Activated CD4-positive, alpha-beta T cell treated with anti-CD3 and anti-CD28 coated beads for 36 hours (primary cell): Measurements from ENCODE around the gene CS. TPM values are rescaled to one million over a fixed set of nuclear protein-coding genes. Genes with fewer than 3 reads are reported as not detected.
A peak's percentile ranks its signal among the peaks of the same experiment; 100 is the strongest.
"Not testable (repeated sequence)": the region's sequence is repeated elsewhere in the genome, so short reads cannot be mapped to it uniquely, and the experiment has no call there.

Experiments used
- ATAC-seq: fragments of 200-7000 bp; cut with Tn5 transposase; one replicate; pipeline ENCODE4 v1.10.0; 2021; ENCODE audit warnings: mild to moderate bottlenecking, moderate library complexity
- CTCF ChIA-PET: fragments of 350-600 bp; sonication (Branson Sonifier 250); formaldehyde crosslinking; loops from one replicate; lab custom pipeline; 2021; ENCODE audit warnings: antibody characterized with exemption; lab: Charles Lee
- POLR2A ChIA-PET: fragments of 350-600 bp; sonication (Branson Sonifier 250); formaldehyde crosslinking; loops from one replicate; lab custom pipeline; 2021; ENCODE audit warnings: antibody characterized with exemption, inconsistent platforms; lab: Charles Lee
- DNase-seq: peaks from one replicate; pipeline ENCODE4 v3.0.0-alpha.2; 2020
- H3K27ac Mint-ChIP-seq: one replicate; pipeline ENCODE4 v1.8.0; 2021; ENCODE audit warnings: mixed read lengths
- H3K27me3 Mint-ChIP-seq: one replicate; pipeline ENCODE4 v1.8.0; 2021; ENCODE audit warnings: mixed read lengths
- H3K36me3 Mint-ChIP-seq: one replicate; pipeline ENCODE4 v1.8.0; 2021; ENCODE audit warnings: low read depth, mixed read lengths
- H3K4me1 Mint-ChIP-seq: one replicate; pipeline ENCODE4 v1.8.0; 2021; ENCODE audit warnings: mixed read lengths
- H3K4me3 Mint-ChIP-seq: one replicate; pipeline ENCODE4 v1.8.0; 2021; ENCODE audit warnings: mild to moderate bottlenecking, moderate library complexity, mixed read lengths
- H3K9me3 Mint-ChIP-seq: one replicate; pipeline ENCODE4 v1.8.0; 2021; ENCODE audit warnings: low read depth, mixed read lengths
- intact Hi-C, 2 experiments: fragments of 100-400 bp; cut with DNase I in 1 of 2; cut with micrococcal nuclease in 1 of 2; formaldehyde crosslinking; loops; one replicate each; pipeline versions ENCODE4 v1.14.2 to v1.15.1; 2022 to 2024; cut with DNase I, micrococcal nuclease
- total RNA-seq, 2 experiments: library from RNA; stranded (reverse); gene quantifications; one replicate each; pipeline ENCODE4 v1.2.3, GENCODE V29; 2021

CS gene
- total RNA-seq = 100 to 1,000 TPM; 197 to 293 TPM

GRCh38 chr12:56299853-56300643 lies at the start of gene CS:
CS (minus strand) TSS chr12:56300330; CDS start chr12:56300201, 129 bp downstream.
- peak within 1 kb of the TSS; percentile 91 for H3K27ac Mint-ChIP-seq
- no peaks in the 10 kb centered on the region for H3K27me3 Mint-ChIP-seq
- DNase-seq = peak; percentile 99
- H3K4me1 Mint-ChIP-seq = peaks cover 49% of the 10 kb centered on the region
- POLR2A ChIA-PET = interaction anchor here (0.6 to 1.5 kb wide), 6 partner anchors 11 to 566 kb away, joined by 3 to 7 read pairs (median 3); partner anchors contain the start of gene IL23A
- H3K36me3 Mint-ChIP-seq = peaks cover 28% of the 10 kb centered on the region
- peak within 1 kb of the TSS; percentile 96 for H3K4me3 Mint-ChIP-seq
- CTCF ChIA-PET = interaction anchor here (0.5 to 1.2 kb wide), 5 partner anchors 8 to 157 kb away, joined by 3 to 4 read pairs (median 3); no protein-coding TSS in a partner anchor
- no peaks in the 10 kb centered on the region for H3K9me3 Mint-ChIP-seq
- ATAC-seq = peak; percentile 98
- intact Hi-C loops = loop anchor here (1.0 to 2.0 kb wide), 16 partner anchors 16 to 181 kb away; partner anchors contain the start of genes ANKRD52 (in 1 of the 2), ESYT1 (in 1 of the 2), IL23A (in 1 of the 2) and MYL6 (in 1 of the 2)

GRCh38 chr12:56348776-56349175 lies 48.6 kb upstream of the CS start:
- Mint-ChIP-seq H3K27me3 (no peaks in the 10 kb centered on the region), H3K9me3 (no peaks in the 10 kb centered on the region), H3K36me3 (peaks cover 46% of the 10 kb centered on the region), H3K4me1 (peaks cover 3% of the 10 kb centered on the region), H3K27ac (peak overlapping the region; percentile 14), H3K4me3 (no peak overlapping the region)
- ChIA-PET POLR2A (no interaction called here), CTCF (interaction anchor here (0.6 to 0.9 kb wide), 2 partner anchors 11 to 100 kb away, joined by 3 to 4 read pairs; no protein-coding TSS in a partner anchor)
- ATAC-seq (no peak), DNase-seq (no peak)
- intact Hi-C loops = no loop called here

GRCh38 chr12:56347255-56347654 lies 47.1 kb upstream of the CS start:
- H3K4me1 Mint-ChIP-seq, ATAC-seq, H3K27ac Mint-ChIP-seq, H3K4me3 Mint-ChIP-seq, DNase-seq, H3K27me3 Mint-ChIP-seq, H3K9me3 Mint-ChIP-seq, intact Hi-C loops: not testable (repeated sequence)
- H3K36me3 Mint-ChIP-seq = peaks cover 58% of the 10 kb centered on the region
- ChIA-PET POLR2A (interaction anchor here (0.6 to 0.7 kb wide), 3 partner anchors 13 to 63 kb away, joined by 5 to 12 read pairs (median 9); no protein-coding TSS in a partner anchor), CTCF (interaction anchor here (0.6 to 2.3 kb wide), 3 partner anchors 9 to 12 kb away, joined by 3 to 12 read pairs (median 6); partner anchors contain the start of genes IL23A and STAT2)

GRCh38 chr12:56346675-56347074 lies 46.5 kb upstream of the CS start:
- DNase-seq (peak; percentile 56), ATAC-seq (peak; percentile 35)
- POLR2A ChIA-PET = interaction anchor here (0.6 to 0.7 kb wide), 3 partner anchors 31 to 64 kb away, joined by 4 to 12 read pairs (median 5); partner anchors contain the start of gene CNPY2
- Mint-ChIP-seq H3K9me3 (no peaks in the 10 kb centered on the region), H3K4me1 (peaks cover 3% of the 10 kb centered on the region), H3K27me3 (no peaks in the 10 kb centered on the region), H3K36me3 (peaks cover 62% of the 10 kb centered on the region), H3K27ac (no peak overlapping the region), H3K4me3 (no peak overlapping the region)
- CTCF ChIA-PET = interaction anchor here (0.6 to 2.3 kb wide), 4 partner anchors 8 to 117 kb away, joined by 3 to 12 read pairs (median 6); partner anchors contain the start of genes IL23A and STAT2
- intact Hi-C loops = no loop called here

- DNase-seq, H3K4me3 Mint-ChIP-seq, H3K27me3 Mint-ChIP-seq, H3K9me3 Mint-ChIP-seq, H3K27ac Mint-ChIP-seq, intact Hi-C loops, ATAC-seq: not testable (repeated sequence)
- peaks cover 44% of the 10 kb centered on the region for H3K36me3 Mint-ChIP-seq
- POLR2A ChIA-PET = interaction anchor here (0.6 to 1.4 kb wide), 3 partner anchors 12 to 54 kb away, joined by 3 to 5 read pairs (median 4); partner anchors contain the start of gene CNPY2
- CTCF ChIA-PET = interaction anchor here (0.5 to 2.3 kb wide), 3 partner anchors 18 to 571 kb away, joined by 3 to 15 read pairs (median 3); partner anchors contain the start of gene STAT2
- peaks cover 38% of the 10 kb centered on the region for H3K4me1 Mint-ChIP-seq
Observed at GRCh38 chr12:56342290-56342689, 42.2 kb upstream of the CS start.

- H3K4me3 Mint-ChIP-seq = no peak overlapping the region
- CTCF ChIA-PET = interaction anchor here (0.9 to 2.3 kb wide), 2 partner anchors 19 to 115 kb away, joined by 3 to 15 read pairs; partner anchors contain the start of gene STAT2
- no peak for ATAC-seq
- H3K9me3 Mint-ChIP-seq = no peaks in the 10 kb centered on the region
- POLR2A ChIA-PET = interaction anchor here (0.9 to 1.4 kb wide), 2 partner anchors 25 to 41 kb away, joined by 3 to 4 read pairs; partner anchors contain the start of gene CNPY2
- peaks cover 41% of the 10 kb centered on the region for H3K4me1 Mint-ChIP-seq
- H3K27ac Mint-ChIP-seq = peak overlapping the region; percentile 15
- no peaks in the 10 kb centered on the region for H3K27me3 Mint-ChIP-seq
- intact Hi-C loops = no loop called here
- DNase-seq = no peak
- peaks cover 40% of the 10 kb centered on the region for H3K36me3 Mint-ChIP-seq
Observed at GRCh38 chr12:56341616-56342015, 41.5 kb upstream of the CS start.

GRCh38 chr12:56339158-56339422 lies 39.0 kb upstream of the CS start:
- CTCF ChIA-PET = interaction anchor here (0.7 to 1.5 kb wide), 7 partner anchors 8 to 131 kb away, joined by 3 to 6 read pairs (median 3); partner anchors contain the start of gene STAT2
- intact Hi-C loops = loop anchor here (2.0 to 10.0 kb wide), 3 partner anchors 22 to 746 kb away; partner anchors contain the start of genes NAB2 (in 1 of the 2) and NACA (in 1 of the 2)
- H3K9me3 Mint-ChIP-seq = no peaks in the 10 kb centered on the region
- peak overlapping the region; percentile 73 for H3K4me3 Mint-ChIP-seq
- no peak for DNase-seq
- peaks cover 30% of the 10 kb centered on the region for H3K36me3 Mint-ChIP-seq
- ATAC-seq = no peak
- H3K27ac Mint-ChIP-seq = peak overlapping the region; percentile 97
- POLR2A ChIA-PET = interaction anchor here (0.6 to 3.2 kb wide), 4 partner anchors 21 to 1153 kb away, joined by 3 to 27 read pairs (median 10); partner anchors contain the start of genes CNPY2 and STAT2
- H3K27me3 Mint-ChIP-seq = no peaks in the 10 kb centered on the region
- peaks cover 47% of the 10 kb centered on the region for H3K4me1 Mint-ChIP-seq

- DNase-seq (peak; percentile 94), ATAC-seq (peak; percentile 81)
- H3K4me1 Mint-ChIP-seq = peaks cover 47% of the 10 kb centered on the region
- H3K27me3 Mint-ChIP-seq = no peaks in the 10 kb centered on the region
- no peaks in the 10 kb centered on the region for H3K9me3 Mint-ChIP-seq
- peak within 1 kb of the TSS; percentile 73 for H3K4me3 Mint-ChIP-seq
- POLR2A ChIA-PET = interaction anchor here (0.6 to 3.2 kb wide), 7 partner anchors 16 to 1153 kb away, joined by 3 to 27 read pairs (median 4); partner anchors contain the start of genes CNPY2 and STAT2
- CTCF ChIA-PET = interaction anchor here (0.7 to 1.5 kb wide), 14 partner anchors 9 to 477 kb away, joined by 3 to 6 read pairs (median 3); partner anchors contain the start of genes ANKRD52, RBMS2 and STAT2
- intact Hi-C loops = loop anchor here (1.0 to 10.0 kb wide), 8 partner anchors 22 to 746 kb away; partner anchors contain the start of genes STAT2 (in 2 of the 2), CS (in 1 of the 2), NAB2 (in 1 of the 2) and NACA (in 1 of the 2)
- peak within 1 kb of the TSS; percentile 97 for H3K27ac Mint-ChIP-seq
- peaks cover 29% of the 10 kb centered on the region for H3K36me3 Mint-ChIP-seq
Observed at GRCh38 chr12:56338308-56339157, 38.4 kb upstream of the CS start, which contains the start of gene IL23A. IL23A (plus strand) TSS chr12:56338884; CDS start chr12:56339045, 161 bp downstream.

- no peaks in the 10 kb centered on the region for H3K9me3 Mint-ChIP-seq
- H3K27me3 Mint-ChIP-seq = no peaks in the 10 kb centered on the region
- H3K4me1 Mint-ChIP-seq = peaks cover 51% of the 10 kb centered on the region
- ATAC-seq (no peak), DNase-seq (no peak)
- H3K4me3 Mint-ChIP-seq = peak overlapping the region; percentile 73
- H3K36me3 Mint-ChIP-seq = peaks cover 22% of the 10 kb centered on the region
- CTCF ChIA-PET = interaction anchor here (0.7 to 1.5 kb wide), 8 partner anchors 10 to 476 kb away, joined by 3 to 6 read pairs (median 4); partner anchors contain the start of genes ANKRD52, RBMS2 and STAT2
- peak overlapping the region; percentile 83 for H3K27ac Mint-ChIP-seq
- POLR2A ChIA-PET = interaction anchor here (0.6 to 3.2 kb wide), 5 partner anchors 16 to 831 kb away, joined by 3 to 27 read pairs (median 7); partner anchors contain the start of genes CNPY2 and STAT2
- intact Hi-C loops = loop anchor here (1.0 to 10.0 kb wide), 8 partner anchors 21 to 747 kb away; partner anchors contain the start of genes STAT2 (in 2 of the 2), CS (in 1 of the 2), NAB2 (in 1 of the 2) and NACA (in 1 of the 2)
Observed at GRCh38 chr12:56337753-56338251, 37.7 kb upstream of the CS start.
